Embryonic facial prominence (tissue), 1 donor: ENCODE measurements around the gene RTL1.

Source experiments
- DNase-seq: peaks from one replicate; pipeline ENCODE4 v3.0.0-alpha.2; 2016; ENCODE audit errors: extremely low spot score

Gene RTL1

GRCh38 chr14:100882026-100882967 lies 21.2 kb downstream of the RTL1 start:
- no peak for DNase-seq

- no peak for DNase-seq
These were observed 22.1 kb downstream of the RTL1 start for GRCh38 chr14:100881211-100882025.

GRCh38 chr14:100880271-100881101 lies 23.0 kb downstream of the RTL1 start:
- DNase-seq = no peak

- no peak for DNase-seq
These were observed 23.7 kb downstream of the RTL1 start for GRCh38 chr14:100879782-100880181.

- DNase-seq = no peak
These were observed 24.3 kb downstream of the RTL1 start for GRCh38 chr14:100879194-100879593.

- no peak for DNase-seq
These were observed 25.0 kb downstream of the RTL1 start for GRCh38 chr14:100878271-100879146.

- DNase-seq = no peak
These were observed 27.5 kb downstream of the RTL1 start for GRCh38 chr14:100875861-100876590.

- no peak for DNase-seq
These were observed 28.4 kb downstream of the RTL1 start for GRCh38 chr14:100875126-100875525.

GRCh38 chr14:100874411-100875091 lies 29.0 kb downstream of the RTL1 start:
- DNase-seq = no peak

GRCh38 chr14:100874051-100874410 lies 29.5 kb downstream of the RTL1 start:
- no peak for DNase-seq

GRCh38 chr14:100873096-100873482 lies 30.4 kb downstream of the RTL1 start:
- no peak for DNase-seq

GRCh38 chr14:100872259-100873095 lies 31.0 kb downstream of the RTL1 start:
- no peak for DNase-seq

- DNase-seq = no peak
These were observed 32.0 kb downstream of the RTL1 start for GRCh38 chr14:100871234-100872186.

- no peak for DNase-seq
These were observed 34.7 kb downstream of the RTL1 start for GRCh38 chr14:100868621-100869370.

GRCh38 chr14:100867631-100868315 lies 35.7 kb downstream of the RTL1 start:
- DNase-seq = no peak
